ENCODE measurements around the gene LHFPL3. TPM values are rescaled to one million over a fixed set of nuclear protein-coding genes. Genes with fewer than 3 reads are reported as not detected.

The LHFPL3 gene
- total RNA-seq, 2 experiments from 2014 or later: not detected

GRCh38 chr7:104843198-104843597 lies 514.8 kb downstream of the LHFPL3 start:
- Mint-ChIP-seq H3K36me3 (ENCODE audit: low read depth) (no peaks in the 10 kb centered on the region), H3K27ac (no peak overlapping the region), H3K9me3 (no peaks in the 10 kb centered on the region), H3K4me1 (no peaks in the 10 kb centered on the region), H3K4me3 (no peak overlapping the region), H3K27me3 (peaks cover 13% of the 10 kb centered on the region)
- POLR2A ChIA-PET: no interaction called here
- DNase-seq: no peak
- CTCF ChIA-PET: no interaction called here

DNA sequence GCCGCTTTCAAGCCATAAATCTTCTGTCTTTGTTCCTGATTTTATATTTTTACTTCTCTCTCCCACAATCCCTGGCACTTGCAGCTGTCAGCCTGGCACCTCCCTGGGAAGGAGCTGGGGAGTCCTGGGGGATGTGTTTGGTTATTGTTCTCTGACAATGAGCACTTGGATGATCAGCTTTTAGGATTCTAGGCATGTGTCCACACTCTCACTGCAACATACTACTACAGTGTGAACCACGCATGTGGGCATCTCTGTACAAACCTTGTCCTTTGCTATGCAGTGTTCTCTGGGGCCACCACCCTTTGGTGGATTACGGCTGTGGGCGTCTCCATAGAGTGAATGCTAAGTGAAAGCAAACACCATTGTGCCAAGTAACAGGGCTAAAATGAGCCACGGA lies 517.2 kb downstream of the LHFPL3 start:
- peaks cover 11% of the 10 kb centered on the region for H3K27me3 Mint-ChIP-seq
- H3K4me3 Mint-ChIP-seq: no peak overlapping the region
- no peaks in the 10 kb centered on the region for H3K9me3 Mint-ChIP-seq
- ChIA-PET POLR2A (no interaction called here), CTCF (no interaction called here)
- H3K36me3 Mint-ChIP-seq (ENCODE audit: low read depth): no peaks in the 10 kb centered on the region
- H3K27ac Mint-ChIP-seq: no peak overlapping the region
- no peaks in the 10 kb centered on the region for H3K4me1 Mint-ChIP-seq
- no peak for DNase-seq

DNA sequence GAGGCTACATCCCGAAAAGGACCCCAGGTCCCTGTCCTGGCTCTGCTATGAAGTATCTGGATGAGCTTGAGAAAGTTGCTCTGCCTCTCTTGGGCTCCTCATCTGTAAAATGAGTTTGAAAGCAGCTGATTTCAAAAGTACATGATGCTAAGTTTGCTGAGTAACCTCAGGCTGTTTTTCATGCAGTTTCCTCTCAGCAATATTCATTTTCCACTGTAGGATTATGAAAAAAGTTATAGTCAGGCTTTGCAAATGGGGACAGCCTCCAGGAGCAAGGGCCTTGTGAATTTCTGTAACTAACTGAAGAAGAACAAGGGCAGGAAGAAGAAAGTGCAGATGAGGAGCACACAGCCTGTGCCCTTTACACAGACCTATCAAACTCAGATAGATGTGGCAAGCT lies 518.3 kb downstream of the LHFPL3 start:
- no peak for DNase-seq
- Mint-ChIP-seq H3K36me3 (ENCODE audit: low read depth) (no peaks in the 10 kb centered on the region), H3K4me1 (no peaks in the 10 kb centered on the region), H3K9me3 (no peaks in the 10 kb centered on the region), H3K27ac (no peak overlapping the region), H3K27me3 (peaks cover 9% of the 10 kb centered on the region), H3K4me3 (no peak overlapping the region)
- ChIA-PET CTCF (no interaction called here), POLR2A (no interaction called here)

DNA sequence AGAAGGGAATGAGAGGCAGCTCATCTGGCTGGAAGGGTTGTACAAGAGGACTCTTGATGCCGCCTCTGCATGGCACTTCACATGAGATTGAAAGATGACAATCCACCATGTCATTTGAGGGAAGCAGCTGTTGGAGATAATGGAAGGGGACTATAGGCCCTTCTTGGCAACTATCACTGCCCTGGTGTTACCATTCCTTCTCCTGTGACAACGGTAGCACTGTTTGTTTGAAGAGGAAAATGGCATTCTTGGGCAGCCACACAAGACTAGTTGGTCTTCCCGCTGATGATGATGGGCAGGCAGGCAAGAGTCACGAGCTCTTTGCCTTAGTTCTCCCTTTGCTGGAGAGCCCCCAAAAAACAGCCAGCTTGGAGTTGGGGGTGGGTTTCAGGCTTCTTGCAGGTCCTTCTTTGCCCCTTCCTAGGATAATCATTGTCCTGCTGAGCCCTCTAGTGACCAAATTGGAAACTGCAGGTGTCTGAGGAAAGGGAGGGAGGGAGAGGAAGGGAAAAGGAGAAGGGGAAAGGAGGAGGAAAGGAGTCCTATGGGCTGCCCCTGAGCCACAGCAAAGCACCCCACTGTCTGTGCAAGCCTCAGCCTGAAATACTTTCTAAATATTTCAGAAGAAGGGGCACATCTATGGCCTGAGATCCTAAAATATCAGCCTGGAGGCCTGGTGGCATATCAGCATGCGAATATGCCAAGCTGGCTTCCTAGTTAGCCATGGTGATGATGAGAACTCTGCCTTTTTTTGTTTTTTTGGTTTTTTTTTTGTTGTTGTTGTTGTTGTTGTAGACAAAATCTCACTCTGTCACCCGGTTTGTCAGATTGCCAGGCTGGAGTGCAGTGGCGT lies 520.0 kb downstream of the LHFPL3 start:
- peak; percentile 63 for DNase-seq
- H3K4me3 Mint-ChIP-seq: no peak overlapping the region
- H3K27me3 Mint-ChIP-seq: peaks cover 11% of the 10 kb centered on the region
- no peaks in the 10 kb centered on the region for H3K36me3 Mint-ChIP-seq (ENCODE audit: low read depth)
- H3K27ac Mint-ChIP-seq: no peak overlapping the region
- POLR2A ChIA-PET: no interaction called here
- H3K4me1 Mint-ChIP-seq: no peaks in the 10 kb centered on the region
- CTCF ChIA-PET: interaction anchor here (0.5 to 1.6 kb wide), 6 partner anchors 10 to 1052 kb away, joined by 3 to 6 read pairs (median 3); no protein-coding TSS in a partner anchor
- no peaks in the 10 kb centered on the region for H3K9me3 Mint-ChIP-seq

DNA sequence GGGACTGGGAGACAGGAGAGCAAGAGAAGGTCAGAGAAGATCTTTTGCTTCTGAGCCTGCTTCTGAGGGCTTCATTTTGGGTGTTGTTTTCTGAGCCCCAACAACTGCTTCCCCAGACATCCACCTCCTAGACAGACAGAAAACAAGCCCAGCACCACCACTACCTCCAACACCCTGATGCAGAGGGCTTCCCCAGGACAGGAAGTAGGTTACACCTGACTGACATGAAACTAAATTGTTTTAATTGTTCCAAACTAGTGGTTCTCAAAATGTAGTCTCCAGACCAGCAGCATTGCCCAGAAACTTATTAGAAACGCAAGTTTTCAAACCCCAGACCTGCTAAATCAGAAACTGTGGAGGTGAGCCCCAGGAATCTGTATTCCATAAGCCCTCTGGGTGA lies 522.0 kb downstream of the LHFPL3 start:
- CTCF ChIA-PET: no interaction called here
- H3K4me1 Mint-ChIP-seq: no peaks in the 10 kb centered on the region
- H3K9me3 Mint-ChIP-seq: no peaks in the 10 kb centered on the region
- no peak for DNase-seq
- POLR2A ChIA-PET: no interaction called here
- H3K36me3 Mint-ChIP-seq (ENCODE audit: low read depth): no peaks in the 10 kb centered on the region
- H3K4me3 Mint-ChIP-seq: no peak overlapping the region
- peaks cover 5% of the 10 kb centered on the region for H3K27me3 Mint-ChIP-seq
- no peak overlapping the region for H3K27ac Mint-ChIP-seq

GRCh38 chr7:104851268-104851667 lies 522.9 kb downstream of the LHFPL3 start:
- CTCF ChIA-PET: interaction anchor here (0.6 kb wide), 1 partner anchor 64 kb away, joined by 5 read pairs; no protein-coding TSS in a partner anchor
- H3K4me3 Mint-ChIP-seq: no peak overlapping the region
- H3K36me3 Mint-ChIP-seq (ENCODE audit: low read depth): no peaks in the 10 kb centered on the region
- H3K27ac Mint-ChIP-seq: no peak overlapping the region
- no peak for DNase-seq
- H3K9me3 Mint-ChIP-seq: no peaks in the 10 kb centered on the region
- peaks cover 2% of the 10 kb centered on the region for H3K27me3 Mint-ChIP-seq
- POLR2A ChIA-PET: interaction anchor here (0.5 to 0.6 kb wide), 2 partner anchors 64 to 89 kb away, joined by 3 read pairs; no protein-coding TSS in a partner anchor
- no peaks in the 10 kb centered on the region for H3K4me1 Mint-ChIP-seq

GRCh38 chr7:104852386-104852785 lies 524.0 kb downstream of the LHFPL3 start:
- Mint-ChIP-seq H3K4me1 (peaks cover 3% of the 10 kb centered on the region), H3K9me3 (no peaks in the 10 kb centered on the region), H3K27ac (no peak overlapping the region), H3K36me3 (ENCODE audit: low read depth) (no peaks in the 10 kb centered on the region), H3K4me3 (no peak overlapping the region), H3K27me3 (peaks cover 2% of the 10 kb centered on the region)
- POLR2A ChIA-PET: interaction anchor here (0.6 kb wide), 1 partner anchor 27 kb away, joined by 3 read pairs; no protein-coding TSS in a partner anchor
- CTCF ChIA-PET: interaction anchor here (0.7 kb wide), 1 partner anchor 12 kb away, joined by 3 read pairs; no protein-coding TSS in a partner anchor
- no peak for DNase-seq

GRCh38 chr7:104855861-104856260 lies 527.5 kb downstream of the LHFPL3 start:
- DNase-seq: no peak
- Mint-ChIP-seq H3K9me3 (no peaks in the 10 kb centered on the region), H3K27me3 (peaks cover 2% of the 10 kb centered on the region), H3K4me1 (peaks cover 17% of the 10 kb centered on the region), H3K4me3 (no peak overlapping the region), H3K36me3 (ENCODE audit: low read depth) (no peaks in the 10 kb centered on the region), H3K27ac (no peak overlapping the region)
- CTCF ChIA-PET: no interaction called here
- POLR2A ChIA-PET: no interaction called here

GRCh38 chr7:104857458-104858425 lies 529.3 kb downstream of the LHFPL3 start:
- ChIA-PET CTCF (interaction anchor here (1.4 kb wide), 1 partner anchor 9 kb away, joined by 4 read pairs; no protein-coding TSS in a partner anchor), POLR2A (no interaction called here)
- Mint-ChIP-seq H3K36me3 (ENCODE audit: low read depth) (no peaks in the 10 kb centered on the region), H3K27me3 (no peaks in the 10 kb centered on the region), H3K4me3 (no peak overlapping the region), H3K4me1 (peaks cover 17% of the 10 kb centered on the region), H3K27ac (peak overlapping the region; percentile 62), H3K9me3 (no peaks in the 10 kb centered on the region)
- no peak for DNase-seq

DNA sequence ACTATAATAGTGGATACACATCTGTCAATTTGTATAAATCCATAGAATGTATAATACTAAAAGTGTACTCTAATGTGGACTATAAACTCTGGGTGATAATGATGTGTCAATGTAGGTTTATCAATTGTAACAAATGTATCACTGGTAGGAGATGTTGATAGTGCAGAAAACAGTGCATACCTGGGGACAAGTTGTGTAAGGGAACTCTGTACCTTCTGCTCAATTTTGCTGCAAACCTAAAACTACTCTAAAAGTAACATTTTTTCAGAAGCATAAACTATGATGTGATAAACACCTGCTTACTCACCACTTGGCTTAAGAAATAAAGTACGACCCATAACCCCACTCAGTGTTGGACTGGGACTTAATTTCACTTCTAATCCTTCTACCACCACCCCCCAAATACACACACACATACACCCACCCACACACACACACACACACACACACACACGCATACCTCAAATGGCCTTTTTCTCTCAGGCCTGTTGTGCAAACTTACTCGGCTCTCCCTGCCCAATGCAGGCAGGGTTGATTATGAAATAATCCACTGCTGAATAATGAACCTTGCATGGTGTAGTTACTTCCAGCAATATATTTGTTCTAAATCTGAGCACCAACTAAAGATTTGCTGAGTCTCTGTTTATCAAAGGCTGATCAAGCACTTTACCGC lies 531.5 kb downstream of the LHFPL3 start:
- peaks cover 4% of the 10 kb centered on the region for H3K27me3 Mint-ChIP-seq
- H3K27ac Mint-ChIP-seq: no peak overlapping the region
- no peaks in the 10 kb centered on the region for H3K36me3 Mint-ChIP-seq (ENCODE audit: low read depth)
- H3K4me3 Mint-ChIP-seq: no peak overlapping the region
- ChIA-PET POLR2A (no interaction called here), CTCF (interaction anchor here (1.5 kb wide), 1 partner anchor 13 kb away, joined by 5 read pairs; no protein-coding TSS in a partner anchor)
- H3K4me1 Mint-ChIP-seq: peaks cover 17% of the 10 kb centered on the region
- no peaks in the 10 kb centered on the region for H3K9me3 Mint-ChIP-seq
- no peak for DNase-seq

DNA sequence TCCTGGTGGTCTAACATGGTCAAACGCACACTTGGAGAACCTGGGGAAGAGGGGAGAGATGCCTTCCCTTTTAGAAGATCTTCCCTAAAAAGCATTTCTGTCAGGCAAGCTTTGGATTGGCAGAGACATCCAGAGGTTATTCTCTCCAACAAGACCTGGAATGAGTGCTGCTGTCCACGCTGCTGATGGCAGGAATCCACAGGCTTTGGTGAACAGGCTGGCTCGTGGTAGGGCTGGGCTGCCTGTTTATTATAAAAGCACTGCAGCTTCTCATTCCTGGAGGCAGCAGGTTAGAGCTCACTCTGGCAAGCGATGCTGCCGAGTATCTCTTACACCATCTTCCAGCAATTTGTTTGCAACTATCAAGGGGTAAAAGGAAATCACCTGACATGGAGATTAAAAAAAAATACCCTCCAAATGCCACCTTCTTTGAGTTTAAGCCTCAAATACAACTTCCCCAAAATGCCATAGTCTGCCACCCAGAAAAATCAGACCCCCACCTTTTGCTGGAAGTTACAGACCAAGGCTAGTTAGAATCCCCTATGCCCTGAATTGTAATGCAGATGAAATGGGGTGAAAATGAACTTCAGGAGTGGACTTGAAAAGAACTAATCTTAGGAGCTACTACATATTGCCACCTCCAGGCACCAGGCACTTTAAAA lies 533.5 kb downstream of the LHFPL3 start:
- ChIA-PET POLR2A (interaction anchor here (0.7 kb wide), 1 partner anchor 1126 kb away, joined by 4 read pairs; no protein-coding TSS in a partner anchor), CTCF (interaction anchor here (1.0 to 1.5 kb wide), 3 partner anchors 8 to 13 kb away, joined by 3 to 6 read pairs (median 4); no protein-coding TSS in a partner anchor)
- peaks cover 17% of the 10 kb centered on the region for H3K4me1 Mint-ChIP-seq
- peaks cover 14% of the 10 kb centered on the region for H3K27me3 Mint-ChIP-seq
- no peaks in the 10 kb centered on the region for H3K36me3 Mint-ChIP-seq (ENCODE audit: low read depth)
- no peak overlapping the region for H3K27ac Mint-ChIP-seq
- H3K9me3 Mint-ChIP-seq: no peaks in the 10 kb centered on the region
- no peak overlapping the region for H3K4me3 Mint-ChIP-seq
- no peak for DNase-seq

GRCh38 chr7:104862719-104863118 lies 534.3 kb downstream of the LHFPL3 start:
- Mint-ChIP-seq H3K9me3 (no peaks in the 10 kb centered on the region), H3K4me1 (peaks cover 10% of the 10 kb centered on the region), H3K27me3 (peaks cover 18% of the 10 kb centered on the region), H3K36me3 (ENCODE audit: low read depth) (no peaks in the 10 kb centered on the region), H3K27ac (no peak overlapping the region), H3K4me3 (no peak overlapping the region)
- no peak for DNase-seq
- CTCF ChIA-PET: interaction anchor here (0.6 to 1.3 kb wide), 4 partner anchors 9 to 60 kb away, joined by 3 to 4 read pairs (median 3); no protein-coding TSS in a partner anchor
- POLR2A ChIA-PET: no interaction called here

Data from activated CD4-positive, alpha-beta T cell treated with anti-CD3 and anti-CD28 coated beads, Interleukin-2, amount 10 ng/mL, durations not matched to agents 7 days and 5 days (primary cell).